Glomerular visceral epithelial cell (primary cell): ENCODE data around the gene MGMT.

Experiments used
- DNase-seq: peaks from one replicate; pipeline ENCODE4 v3.0.0-alpha.2; 2016; ENCODE audit errors: extremely low spot score

The MGMT gene

DNA sequence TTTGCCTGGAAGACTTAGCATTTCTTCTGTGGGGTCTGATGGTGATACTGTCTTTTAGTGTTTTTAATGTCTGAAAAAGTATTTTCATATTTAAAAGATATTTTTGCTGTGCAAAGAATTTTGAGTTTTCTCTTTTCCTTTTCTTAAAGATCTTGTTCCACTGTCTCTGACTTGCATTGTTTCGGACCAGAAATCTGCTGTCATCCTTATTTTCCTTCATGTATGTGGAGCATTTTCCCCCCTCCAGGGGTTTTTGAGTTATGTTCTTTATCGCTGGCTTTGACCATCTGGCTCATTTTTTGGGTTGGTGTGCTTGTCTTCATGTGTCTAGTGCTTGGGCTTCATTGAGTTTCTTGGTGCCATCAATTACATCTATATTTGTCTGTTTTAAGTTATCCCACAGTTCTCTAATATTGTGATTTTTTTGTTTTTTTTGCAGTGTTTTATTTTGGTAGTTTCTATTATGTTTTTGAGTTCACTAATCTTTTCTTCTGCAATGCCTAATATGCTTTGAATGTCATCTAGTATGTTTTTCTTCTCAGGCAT, 119.9 kb downstream of the MGMT start:
- DNase-seq, result no peak

DNA sequence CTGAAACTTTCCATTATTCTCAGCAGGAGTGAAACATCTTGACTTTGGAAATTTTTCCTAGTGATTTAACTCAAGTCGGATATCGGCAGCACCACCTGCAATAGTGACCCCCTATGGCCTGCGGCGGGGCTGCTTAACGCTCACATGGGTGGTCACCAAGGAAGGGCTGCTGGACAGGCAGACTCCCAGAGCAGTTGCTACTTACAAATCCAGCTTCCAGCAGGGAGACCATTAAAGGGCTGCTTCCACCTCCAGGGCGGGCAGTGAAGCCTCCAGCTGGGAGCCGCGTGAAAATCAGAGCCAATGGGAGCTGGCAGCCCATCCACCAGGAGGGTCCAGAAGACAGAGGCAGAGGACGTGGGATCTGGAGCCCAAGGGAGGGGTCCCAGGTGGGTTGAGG, 122.5 kb downstream of the MGMT start:
- DNase-seq, result no peak

DNA sequence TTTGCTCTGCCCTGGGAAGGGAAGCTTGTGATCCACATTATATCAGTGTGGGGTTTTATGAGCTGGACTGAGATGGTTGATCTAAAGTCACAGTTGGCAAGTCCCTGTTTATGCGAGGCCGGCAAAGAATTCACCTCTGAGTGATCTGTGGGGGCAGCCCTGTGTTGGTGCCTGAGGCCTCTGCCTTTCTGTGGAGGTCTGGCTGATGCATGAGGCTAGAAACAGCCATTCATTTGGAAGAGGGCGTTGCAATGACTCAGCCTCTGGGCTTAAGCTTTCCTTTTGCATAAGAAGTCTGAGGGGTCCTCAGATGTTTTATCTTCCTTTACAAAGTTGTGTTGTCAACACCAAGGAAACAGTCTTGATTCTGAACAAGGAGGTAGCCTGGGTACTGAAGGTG, 126.9 kb downstream of the MGMT start:
- DNase-seq, result no peak

DNA sequence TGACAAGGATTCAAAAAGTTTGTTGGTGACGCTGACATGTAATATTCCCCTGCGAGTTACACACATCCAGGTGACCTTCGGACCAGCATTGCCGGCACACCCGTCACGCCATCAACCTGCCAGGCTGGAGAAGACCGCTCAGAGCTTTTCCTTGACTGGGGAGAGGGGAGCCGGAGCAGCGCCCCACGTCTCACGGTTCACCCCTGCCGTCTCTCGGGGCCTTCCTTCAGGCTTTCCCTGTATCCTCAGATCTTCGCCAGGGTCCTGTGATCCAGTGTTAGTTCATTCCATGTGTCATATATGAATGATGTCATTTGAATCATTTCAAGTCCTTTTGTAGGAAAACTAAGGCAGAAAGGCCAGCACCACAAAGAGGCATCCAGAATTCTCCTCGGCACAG, 127.8 kb downstream of the MGMT start:
- no peak for DNase-seq

DNA sequence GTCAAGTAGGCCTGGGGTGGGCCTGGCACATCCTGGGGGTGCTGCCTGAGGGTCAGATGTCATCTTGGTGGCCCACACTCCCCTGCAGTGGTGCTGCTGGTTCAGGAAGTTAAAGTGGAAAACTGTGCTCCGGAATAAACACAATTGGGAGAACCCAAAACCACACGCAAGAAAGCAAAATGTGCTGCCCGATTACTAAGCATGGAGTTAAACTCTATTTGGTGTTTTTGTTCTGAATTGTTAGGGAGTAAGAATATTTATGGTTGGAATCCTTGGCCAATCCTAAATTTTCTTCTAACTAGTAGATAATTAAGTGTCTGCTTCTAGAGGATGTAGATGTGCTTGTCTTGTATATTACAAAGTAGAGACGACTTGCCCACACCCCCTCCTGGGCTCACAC, 131.4 kb downstream of the MGMT start:
- DNase-seq, result no peak

DNA sequence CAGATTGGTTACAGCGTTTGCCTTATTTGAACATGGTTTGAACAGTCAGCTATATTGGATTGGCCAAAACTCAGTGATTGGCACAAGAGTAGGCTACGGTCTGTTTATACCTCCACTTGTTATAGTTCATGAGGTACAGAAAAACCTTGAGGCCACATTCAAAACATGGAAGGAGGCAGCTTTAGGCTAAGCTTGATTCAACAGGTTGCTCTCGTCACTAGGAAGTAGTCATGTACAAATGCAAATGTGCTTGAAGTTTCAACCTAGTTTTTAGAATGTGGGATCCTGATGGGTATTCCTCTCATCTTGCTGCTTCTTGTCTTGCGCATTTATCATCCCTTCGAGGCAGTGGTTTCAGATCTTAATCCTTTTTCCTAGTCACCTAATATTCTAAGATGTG, 132.1 kb downstream of the MGMT start:
- DNase-seq, result no peak

DNA sequence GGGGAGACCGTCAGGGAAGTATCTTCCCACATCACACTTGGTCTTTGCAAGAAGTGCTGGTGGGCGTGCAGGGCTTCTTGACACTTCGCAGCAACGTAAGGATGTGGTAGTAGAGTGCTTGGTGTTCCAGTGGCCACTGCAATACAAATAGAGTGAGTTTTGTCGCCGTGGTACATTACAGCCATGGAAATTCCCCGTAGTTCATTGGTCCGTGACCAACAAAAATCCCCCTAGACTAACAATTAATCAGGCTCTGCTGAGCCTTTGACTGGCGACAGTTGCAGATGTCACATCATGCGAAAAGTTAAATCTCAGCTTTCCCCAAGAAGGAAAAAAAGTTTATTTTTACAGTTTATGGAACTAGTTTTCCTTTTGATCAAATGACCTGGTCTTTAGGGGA, 134.7 kb downstream of the MGMT start:
- DNase-seq, result no peak

DNA sequence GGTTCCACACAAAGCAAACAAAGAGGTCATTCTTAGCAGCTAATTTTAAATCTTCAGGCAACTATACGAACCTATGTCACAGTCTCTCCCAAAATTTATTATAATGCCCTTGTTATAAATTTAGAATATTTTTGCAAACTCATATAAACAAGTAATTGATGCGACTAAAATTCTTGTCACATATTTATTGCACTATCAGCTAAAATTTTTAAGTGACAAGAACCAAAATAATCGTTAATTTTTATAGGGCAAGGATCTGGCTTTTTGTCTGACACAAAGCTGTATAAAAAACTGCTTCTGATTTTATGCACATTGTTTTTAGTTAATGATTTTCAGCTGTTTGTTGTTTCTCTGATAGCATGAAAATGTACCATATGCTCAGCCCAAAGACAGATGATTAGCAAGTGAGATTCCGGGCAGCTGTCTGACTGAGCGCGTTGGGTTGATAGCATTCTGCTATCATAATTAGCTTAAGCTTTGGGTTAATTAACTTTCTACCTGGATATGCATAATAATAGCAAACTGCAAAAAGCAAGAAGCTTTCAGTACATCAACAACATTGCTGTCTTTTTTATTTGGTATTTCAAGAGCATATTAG, 136.0 kb downstream of the MGMT start:
- no peak for DNase-seq

DNA sequence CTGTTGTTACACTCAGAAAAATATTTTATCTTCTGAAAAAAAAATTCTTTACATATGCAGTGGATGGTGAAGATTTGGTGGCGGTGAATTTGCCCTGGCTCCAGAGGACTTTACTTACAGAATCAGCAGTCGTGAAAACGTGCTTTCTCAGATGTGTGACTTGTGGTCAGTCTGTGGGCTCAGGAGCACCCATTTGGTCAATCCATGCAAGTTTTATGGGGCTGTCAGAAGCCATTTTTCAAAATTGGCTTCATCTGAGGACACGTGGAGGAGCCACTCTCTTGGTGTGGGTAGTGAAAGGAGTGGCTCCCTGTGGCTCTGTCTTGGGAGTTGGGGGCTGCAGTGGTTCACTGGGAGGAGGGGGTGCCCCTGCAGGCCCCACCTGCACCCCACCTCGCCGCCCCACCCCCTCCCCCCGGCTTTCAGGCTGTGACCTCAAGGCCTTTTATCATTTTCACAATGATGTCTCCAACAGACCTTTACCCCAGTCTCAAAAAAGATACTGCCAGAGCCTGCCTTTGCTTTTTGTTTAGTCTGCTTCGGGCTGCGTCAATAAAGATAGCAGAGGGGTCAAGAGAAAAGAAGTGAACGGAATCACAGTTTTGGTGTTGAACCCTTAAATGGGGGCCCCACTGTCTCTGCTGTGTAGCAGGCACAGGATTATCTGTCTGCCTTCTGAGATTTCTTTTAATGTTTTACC, 137.4 kb downstream of the MGMT start:
- no peak for DNase-seq

DNA sequence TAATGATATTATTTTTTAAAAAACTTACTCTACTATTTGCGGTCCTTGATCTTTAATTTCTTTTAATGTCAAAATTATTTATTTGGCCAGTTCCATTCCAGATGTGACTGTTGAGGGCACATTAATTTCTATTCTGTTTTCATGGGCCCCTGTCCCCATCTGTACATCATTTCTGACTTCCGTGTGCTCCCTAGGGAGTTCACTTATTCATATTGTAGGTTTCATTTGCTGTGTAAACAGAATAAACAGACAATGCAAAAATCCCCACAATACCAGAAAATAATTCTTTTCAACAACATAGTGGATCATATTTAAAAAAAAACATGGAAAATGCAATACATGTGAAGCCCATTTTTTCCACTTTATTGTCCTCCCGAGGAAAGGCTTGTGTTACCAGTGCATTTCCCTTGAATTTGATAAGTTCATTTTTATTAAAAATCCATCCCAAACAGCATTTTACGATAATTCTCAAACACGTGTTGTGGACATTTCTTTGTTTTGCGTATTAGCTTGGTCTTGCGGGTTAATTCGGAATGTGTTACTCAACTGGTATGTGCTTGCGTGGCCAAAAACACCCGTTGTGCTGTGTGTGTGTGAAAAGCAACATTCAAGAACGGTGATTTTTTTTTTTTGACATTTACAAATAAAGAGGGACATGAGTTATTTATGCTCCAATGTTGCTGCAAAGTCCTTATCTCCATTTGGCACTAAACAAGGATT, 138.4 kb downstream of the MGMT start:
- no peak for DNase-seq

DNA sequence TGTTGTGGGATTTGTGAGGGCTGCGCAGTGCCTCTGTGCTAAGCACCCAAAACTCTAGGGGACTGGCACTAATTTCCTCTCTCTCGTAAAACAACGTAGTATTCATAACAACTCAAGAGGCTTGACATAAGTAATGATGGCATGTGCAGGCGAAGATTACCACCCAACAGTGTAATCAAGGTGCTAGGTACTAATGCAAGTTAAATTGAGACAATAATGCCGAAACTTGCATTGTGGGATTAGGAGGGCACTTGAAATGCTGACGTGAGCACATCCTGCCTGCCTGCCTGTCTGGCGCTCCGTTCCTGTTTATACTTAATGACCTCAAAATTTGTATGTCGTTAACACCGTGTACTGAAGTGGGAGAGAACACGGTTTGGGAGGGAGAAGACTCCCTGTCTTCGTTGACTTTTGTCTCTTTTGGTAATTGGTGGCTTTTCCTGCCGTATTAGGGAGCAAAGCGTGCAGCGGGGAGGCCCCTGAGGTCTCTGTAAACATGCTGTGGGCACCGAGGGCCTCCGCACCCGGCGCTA, 139.0 kb downstream of the MGMT start:
- DNase-seq, result no peak

DNA sequence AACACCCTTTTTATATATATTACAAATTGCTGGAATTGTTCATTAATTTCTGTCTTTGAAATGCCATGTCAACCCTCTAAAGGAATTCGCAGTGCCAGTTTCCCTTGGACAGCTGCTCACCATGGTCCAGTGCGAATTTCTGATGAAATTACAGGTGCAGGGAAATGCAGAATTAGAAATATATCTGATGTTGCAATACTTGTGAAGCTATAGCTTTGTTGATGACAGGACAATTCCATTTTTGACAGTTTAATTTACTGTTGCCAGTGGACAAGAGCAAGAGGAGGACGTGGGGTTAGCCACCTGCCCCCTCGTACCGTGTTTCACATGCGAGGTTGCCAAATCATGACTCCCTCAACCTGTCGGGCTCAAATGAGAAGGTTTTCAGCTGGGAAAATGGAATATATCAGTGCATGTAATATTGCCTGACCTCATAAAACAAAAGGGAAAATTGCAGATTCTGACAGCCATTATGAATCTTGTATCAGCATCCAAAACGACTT, 140.6 kb downstream of the MGMT start:
- DNase-seq, result no peak

DNA sequence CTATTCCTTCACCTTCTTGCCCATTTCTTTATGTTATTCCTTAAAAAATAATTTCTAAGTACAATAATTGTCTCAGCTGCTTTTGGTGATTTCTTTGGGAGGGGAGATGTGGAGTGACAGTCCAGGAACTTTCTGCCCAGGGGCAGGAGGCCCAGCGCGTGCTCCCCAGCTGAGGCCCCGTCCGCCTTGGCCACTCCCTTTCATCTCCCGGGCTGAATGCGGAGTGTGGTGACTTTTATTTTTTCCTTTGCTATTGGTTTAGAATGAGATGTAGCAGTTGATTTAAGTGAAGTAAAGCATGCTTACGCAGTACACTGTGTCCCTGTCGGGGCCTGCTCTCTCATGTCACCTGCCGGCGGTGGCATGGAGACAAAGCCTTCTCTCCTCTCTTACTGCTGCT, 141.6 kb downstream of the MGMT start:
- DNase-seq, result no peak

DNA sequence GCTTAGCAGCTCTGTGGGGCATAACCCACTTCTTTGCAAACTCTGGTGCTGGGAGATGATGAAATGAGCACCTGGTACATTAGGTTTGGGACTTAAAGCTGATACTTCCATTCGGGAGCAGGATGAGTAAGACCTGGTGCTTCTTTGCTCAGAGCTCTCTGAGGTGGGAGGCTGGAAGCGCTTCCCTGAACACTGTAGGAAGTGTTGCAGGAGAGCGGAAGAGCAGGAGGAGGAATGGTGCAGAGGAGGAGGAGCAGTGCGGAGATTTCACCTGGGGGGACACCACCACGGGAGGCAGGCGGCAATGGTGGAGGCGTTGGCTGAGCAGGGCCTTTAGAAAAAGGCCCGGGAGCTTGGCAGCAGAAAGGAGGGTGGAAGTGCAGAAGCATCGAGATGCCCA, 142.5 kb downstream of the MGMT start:
- DNase-seq, result no peak

DNA sequence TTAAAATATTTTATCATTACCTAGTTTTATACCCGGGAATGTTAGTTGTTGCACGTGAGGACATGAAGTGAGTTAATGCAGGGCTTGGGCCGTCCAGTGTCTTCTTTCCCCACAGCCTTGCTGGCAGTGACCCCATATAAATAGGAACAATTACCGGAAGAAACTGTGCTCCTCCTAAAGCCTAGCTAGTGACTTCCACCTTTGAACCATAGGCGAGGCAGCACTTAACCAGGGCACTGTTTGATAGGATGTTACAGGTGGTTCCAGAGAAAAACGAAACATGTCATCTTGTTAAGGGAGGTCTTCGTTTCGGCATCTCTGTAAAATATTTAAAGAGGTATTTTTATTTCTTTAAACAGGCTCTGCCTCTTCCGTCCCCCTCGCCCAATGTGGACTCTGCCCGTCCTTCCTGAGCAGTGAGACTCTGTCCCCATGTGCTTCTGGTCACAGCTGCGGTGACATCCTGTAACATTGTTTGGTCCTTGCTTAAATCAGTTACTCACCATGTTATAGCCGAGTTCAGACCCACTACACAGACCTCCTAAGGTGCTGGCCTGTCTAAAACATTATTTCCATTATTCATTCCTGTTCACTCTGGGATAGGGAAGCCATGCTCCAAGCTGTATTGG, 145.6 kb downstream of the MGMT start:
- DNase-seq, result no peak

DNA sequence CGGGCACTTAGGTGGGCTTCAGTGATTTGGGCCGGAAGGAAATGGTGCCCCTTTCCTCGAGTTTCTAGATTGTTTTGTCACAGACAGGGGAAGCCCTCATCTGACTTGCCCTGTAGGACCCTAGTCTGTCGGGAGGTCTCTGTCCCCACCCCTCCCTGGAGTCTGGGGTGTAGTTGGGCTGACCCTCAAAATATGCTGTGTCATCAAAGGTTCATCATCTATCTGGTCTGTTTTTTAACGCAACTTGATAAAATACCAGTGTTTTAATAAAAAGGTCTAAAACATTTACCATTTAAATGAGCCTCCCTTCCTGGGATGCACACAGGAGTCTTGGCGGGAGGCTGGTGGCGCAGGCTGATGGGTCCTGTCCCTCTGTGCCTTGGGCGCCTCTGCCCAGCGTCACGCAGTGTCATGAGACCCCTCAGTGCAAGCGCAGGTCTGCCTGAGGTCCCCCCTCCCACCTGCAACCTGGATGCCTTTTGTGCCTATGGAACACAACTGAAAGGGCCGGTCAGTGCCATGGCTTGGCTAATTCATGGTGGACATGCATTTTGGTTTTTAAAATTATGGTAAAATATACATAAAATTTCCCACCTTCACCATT, 146.4 kb downstream of the MGMT start:
- no peak for DNase-seq

DNA sequence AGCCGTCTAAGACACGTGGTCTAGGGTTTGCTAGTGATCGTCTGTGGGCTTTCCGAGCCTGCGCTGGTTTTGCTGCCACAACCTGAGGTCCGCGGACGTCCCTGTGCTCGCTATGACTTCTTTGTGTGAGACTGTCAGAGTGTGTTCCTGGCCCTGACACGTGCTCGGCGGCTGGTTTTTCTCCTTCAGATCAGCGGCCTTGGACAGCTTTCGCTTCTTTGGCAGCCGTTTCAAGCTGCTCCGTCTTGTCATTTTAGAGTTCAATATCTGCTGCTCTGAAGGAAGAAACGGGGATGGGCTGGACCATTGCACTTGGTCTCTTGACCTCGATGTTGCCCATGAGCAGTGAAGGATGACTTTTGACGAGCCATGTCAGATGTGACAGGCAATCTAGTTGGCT, 147.3 kb downstream of the MGMT start:
- DNase-seq, result no peak

DNA sequence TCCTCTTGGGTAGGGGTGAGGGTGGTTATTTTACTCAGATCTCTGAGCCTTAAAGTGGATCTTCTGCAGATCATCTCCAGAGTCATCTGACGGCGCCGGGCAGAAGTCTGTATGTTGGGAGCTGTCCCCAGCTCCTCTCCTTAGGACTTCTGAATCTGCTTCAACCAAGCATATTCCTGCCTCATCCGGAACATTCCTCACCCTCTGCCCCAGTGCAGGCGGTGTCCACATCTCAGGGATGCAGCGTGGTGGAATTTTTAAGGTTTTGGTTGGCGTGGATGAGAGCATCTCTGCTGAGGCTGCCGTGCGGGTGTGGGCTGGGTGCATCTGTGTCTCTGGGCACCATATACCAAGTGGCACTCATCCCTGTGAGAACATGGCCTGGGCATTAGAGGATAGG, 148.3 kb downstream of the MGMT start:
- DNase-seq, result no peak

DNA sequence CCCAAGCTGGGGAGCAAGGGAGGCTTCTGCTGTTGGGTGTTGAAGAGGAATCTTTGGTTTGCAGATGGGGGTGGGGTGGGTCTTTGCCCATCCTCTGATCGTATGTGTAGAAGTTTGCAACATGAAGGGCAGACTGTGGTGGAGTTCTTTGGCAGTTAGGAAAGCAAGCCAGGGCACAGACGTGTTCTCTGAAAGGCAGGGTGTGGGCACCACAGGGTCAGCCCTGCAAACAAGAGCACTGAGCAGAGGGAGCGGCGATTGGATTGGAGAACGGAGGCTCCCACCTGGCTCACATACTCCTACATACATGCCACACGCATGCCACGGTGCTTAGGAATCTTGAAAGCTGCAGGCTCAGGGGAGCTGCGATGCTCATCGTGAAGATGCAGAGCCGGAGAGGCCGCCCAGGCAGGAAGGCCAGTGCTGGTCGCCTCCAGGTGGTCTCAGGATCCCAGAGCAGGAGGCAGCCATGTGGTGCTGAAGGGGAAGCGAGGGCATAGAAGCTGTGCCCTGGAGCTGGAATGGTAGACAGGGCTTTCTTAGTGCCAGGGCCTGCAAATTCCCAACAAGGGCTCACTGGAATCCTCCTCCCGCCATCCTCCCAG, 149.0 kb downstream of the MGMT start:
- DNase-seq, result no peak

DNA sequence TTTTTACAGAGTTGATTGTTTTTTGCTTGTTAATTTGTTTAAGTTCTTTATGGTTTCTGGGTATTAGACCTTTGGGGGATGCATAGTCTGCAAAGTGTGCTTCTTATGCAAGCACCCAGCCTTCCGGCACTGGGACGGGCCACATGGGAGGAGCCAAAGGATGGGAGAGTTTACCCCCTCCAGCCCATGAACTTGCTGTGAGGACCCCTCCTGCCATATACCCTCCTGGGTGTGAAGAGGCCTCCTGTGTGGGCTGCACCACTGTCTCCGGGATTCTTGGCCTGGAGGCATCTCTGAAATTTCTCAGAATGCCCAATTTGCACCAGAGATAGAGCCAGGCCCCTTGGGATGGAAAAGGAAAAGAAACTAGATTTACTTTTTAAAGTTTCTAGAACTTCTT, 150.7 kb downstream of the MGMT start:
- DNase-seq, result no peak

DNA sequence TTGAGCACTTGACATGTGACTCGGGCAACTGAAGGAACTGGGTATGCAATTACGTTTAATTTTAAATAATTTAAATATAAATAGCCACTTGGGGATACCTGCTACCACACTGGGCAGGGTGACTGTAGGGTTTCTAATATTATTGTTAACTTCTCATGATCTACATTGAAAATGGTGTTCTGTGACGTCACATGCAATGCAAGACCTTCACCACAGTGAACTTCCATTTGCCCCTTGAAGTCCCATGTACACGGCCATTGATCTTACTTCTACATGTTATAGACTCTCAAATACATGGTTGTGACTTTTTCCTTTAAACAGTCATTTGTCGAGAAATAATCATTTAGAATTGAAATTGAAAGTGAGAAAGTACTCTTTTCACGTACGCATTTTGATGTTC, 154.0 kb downstream of the MGMT start:
- DNase-seq, result no peak
